Measurements from ENCODE around the gene CACNA2D3.
"Not testable (repeated sequence)": the region's sequence is repeated elsewhere in the genome, so short reads cannot be mapped to it uniquely, and the experiment has no call there.

CACNA2D3 gene

GRCh38 chr3:54954521-54954920, 832.2 kb downstream of the CACNA2D3 start:
- no peak for DNase-seq

- DNase-seq = no peak
Measured at GRCh38 chr3:54955496-54955895, 833.1 kb downstream of the CACNA2D3 start.

- no peak for DNase-seq
Measured at GRCh38 chr3:54955941-54956340, 833.6 kb downstream of the CACNA2D3 start.

GRCh38 chr3:54957711-54958110, 835.4 kb downstream of the CACNA2D3 start:
- no peak for DNase-seq

- DNase-seq = no peak
Measured at GRCh38 chr3:54960082-54960481, 837.7 kb downstream of the CACNA2D3 start.

GRCh38 chr3:54960701-54961100, 838.3 kb downstream of the CACNA2D3 start:
- no peak for DNase-seq

- DNase-seq = no peak
Measured at GRCh38 chr3:54962200-54962599, 839.8 kb downstream of the CACNA2D3 start.

GRCh38 chr3:54963641-54964040, 841.3 kb downstream of the CACNA2D3 start:
- peak; percentile 61 for DNase-seq

GRCh38 chr3:54964081-54964480, 841.7 kb downstream of the CACNA2D3 start:
- DNase-seq = no peak

- no peak for DNase-seq
Measured at GRCh38 chr3:54965746-54966145, 843.4 kb downstream of the CACNA2D3 start.

- DNase-seq = no peak
Measured at GRCh38 chr3:54966979-54967378, 844.6 kb downstream of the CACNA2D3 start.

GRCh38 chr3:54967731-54968161, 845.4 kb downstream of the CACNA2D3 start:
- DNase-seq = peak; percentile 58

GRCh38 chr3:54968546-54969172, 846.3 kb downstream of the CACNA2D3 start:
- DNase-seq = no peak

GRCh38 chr3:54969652-54970051, 847.3 kb downstream of the CACNA2D3 start:
- no peak for DNase-seq

- no peak for DNase-seq
Measured at GRCh38 chr3:54970895-54971294, 848.5 kb downstream of the CACNA2D3 start.

GRCh38 chr3:54977439-54977838, 855.1 kb downstream of the CACNA2D3 start:
- no peak for DNase-seq

- DNase-seq = not testable (repeated sequence)
Measured at GRCh38 chr3:54977946-54978345, 855.6 kb downstream of the CACNA2D3 start.

- DNase-seq = no peak
Measured at GRCh38 chr3:54982807-54983206, 860.5 kb downstream of the CACNA2D3 start.

- no peak for DNase-seq
Measured at GRCh38 chr3:54983266-54984099, 861.1 kb downstream of the CACNA2D3 start.

GRCh38 chr3:54985856-54986255, 863.5 kb downstream of the CACNA2D3 start:
- peak; percentile 32 for DNase-seq

GRCh38 chr3:54986294-54986693, 863.9 kb downstream of the CACNA2D3 start:
- DNase-seq = peak; percentile 96

GRCh38 chr3:54987719-54988118, 865.4 kb downstream of the CACNA2D3 start:
- no peak for DNase-seq

- no peak for DNase-seq
Measured at GRCh38 chr3:54988302-54988837, 866.0 kb downstream of the CACNA2D3 start.
